WTC11 (cell line): ENCODE measurements around the gene AGR2. TPM values are rescaled to one million over a fixed set of nuclear protein-coding genes. Genes with fewer than 3 reads are reported as not detected.

ENCODE experiments used
- ATAC-seq: fragments of 200-7000 bp; cut with Tn5 transposase; 2 replicates; pipeline ENCODE4 v1.10.0; 2021; ENCODE audit warnings: mild to moderate bottlenecking, moderate library complexity
- CTCF ChIA-PET: fragments of 300-600 bp; sonication (Branson Sonifier 250); formaldehyde crosslinking; loops from one replicate; lab custom pipeline; 2021; ENCODE audit warnings: antibody characterized with exemption; lab: Charles Lee
- POLR2A ChIA-PET: fragments of 350-600 bp; sonication (Branson Sonifier 250); formaldehyde crosslinking; loops from one replicate; lab custom pipeline; 2021; ENCODE audit warnings: antibody characterized with exemption; lab: Charles Lee
- DNase-seq: peaks from one replicate; pipeline ENCODE4 v3.0.0; 2021; ENCODE audit warnings: low spot score
- H3K27ac Mint-ChIP-seq: 2 replicates; pipeline ENCODE4 v1.8.0; 2021; ENCODE audit warnings: mixed read lengths
- H3K27me3 Mint-ChIP-seq: 2 replicates; pipeline ENCODE4 v1.8.0; 2021; ENCODE audit warnings: low read depth, mild to moderate bottlenecking, moderate library complexity, mixed read lengths
- H3K36me3 Mint-ChIP-seq: 2 replicates; pipeline ENCODE4 v1.8.0; 2021; ENCODE audit warnings: mixed read lengths
- H3K4me1 Mint-ChIP-seq: 2 replicates; pipeline ENCODE4 v1.8.0; 2022; ENCODE audit warnings: mixed read lengths
- H3K4me3 Mint-ChIP-seq: 2 replicates; pipeline ENCODE4 v1.8.0; 2021; ENCODE audit warnings: mild to moderate bottlenecking, moderate library complexity, mixed read lengths
- H3K9me3 Mint-ChIP-seq: 2 replicates; pipeline ENCODE4 v1.8.0; 2021; ENCODE audit warnings: mixed read lengths
- ATF1 ChIP-seq: sonication (generic); formaldehyde crosslinking; IDR thresholded peaks from 2 replicates; pipeline ENCODE4 v1.8.1; 2023; ENCODE audit warnings: mild to moderate bottlenecking, moderate library complexity, missing genetic modification reagents
- CREM ChIP-seq: sonication (generic); formaldehyde crosslinking; IDR thresholded peaks from 2 replicates; pipeline ENCODE4 v1.8.1; 2022; ENCODE audit warnings: mild to moderate bottlenecking, missing genetic modification reagents, moderate library complexity
- FOXJ3 ChIP-seq: sonication (generic); formaldehyde crosslinking; IDR thresholded peaks from 2 replicates; pipeline ENCODE4 v1.9.0; 2021; ENCODE audit warnings: missing genetic modification reagents, mild to moderate bottlenecking, borderline replicate concordance
- FOXP1 ChIP-seq: sonication (generic); formaldehyde crosslinking; IDR thresholded peaks from 2 replicates; pipeline ENCODE4 v1.8.0; 2022; ENCODE audit warnings: missing genetic modification reagents, mild to moderate bottlenecking, moderate library complexity, borderline replicate concordance
- FOXP4 ChIP-seq: sonication (generic); formaldehyde crosslinking; IDR thresholded peaks from 2 replicates; pipeline ENCODE4 v1.8.0; 2022; ENCODE audit warnings: mild to moderate bottlenecking, missing genetic modification reagents
- GABPB1 ChIP-seq: sonication (generic); formaldehyde crosslinking; IDR thresholded peaks from 2 replicates; pipeline ENCODE4 v1.8.1; 2023; ENCODE audit warnings: mild to moderate bottlenecking, missing genetic modification reagents
- GTF2I ChIP-seq: fragments of 250-450 bp; sonication (Bioruptor Pico); conservative IDR thresholded peaks from 2 replicates; pipeline ENCODE4 v1.4.0; 2021; ENCODE audit warnings: mild to moderate bottlenecking
- IRF1 ChIP-seq: sonication (generic); formaldehyde crosslinking; IDR thresholded peaks from 2 replicates; pipeline ENCODE4 v1.8.0; 2023; ENCODE audit warnings: missing genetic modification reagents
- JAZF1 ChIP-seq: fragments of 250-450 bp; sonication (Bioruptor Pico); IDR thresholded peaks from 2 replicates; pipeline ENCODE4 v1.9.0; 2021; ENCODE audit warnings: moderate library complexity, mild to moderate bottlenecking, inconsistent platforms
- KAT7 ChIP-seq: sonication (generic); formaldehyde crosslinking; IDR thresholded peaks from 2 replicates; pipeline ENCODE4 v1.8.1; 2023; ENCODE audit warnings: missing genetic modification reagents, mild to moderate bottlenecking, borderline replicate concordance
- MLX ChIP-seq: sonication (generic); formaldehyde crosslinking; IDR thresholded peaks from 2 replicates; pipeline ENCODE4 v1.8.1; 2023; ENCODE audit warnings: mild to moderate bottlenecking, missing genetic modification reagents, moderate library complexity
- MYBL2 ChIP-seq: sonication (generic); formaldehyde crosslinking; IDR thresholded peaks from 2 replicates; pipeline ENCODE4 v1.8.1; 2023; ENCODE audit warnings: mild to moderate bottlenecking, moderate library complexity, missing genetic modification reagents
- SOX15 ChIP-seq: fragments of 250-450 bp; sonication (Bioruptor Pico); IDR thresholded peaks from 2 replicates; pipeline ENCODE4 v1.9.0; 2021; ENCODE audit warnings: mild to moderate bottlenecking
- TCF7 ChIP-seq: sonication (generic); formaldehyde crosslinking; IDR thresholded peaks from 2 replicates; pipeline ENCODE4 v1.8.0; 2022; ENCODE audit warnings: mild to moderate bottlenecking, low read depth, missing genetic modification reagents, moderate library complexity
- ZBTB43 ChIP-seq: sonication (generic); formaldehyde crosslinking; IDR thresholded peaks from 2 replicates; pipeline ENCODE4 v1.8.1; 2023; ENCODE audit warnings: mild to moderate bottlenecking, missing genetic modification reagents
- total RNA-seq: library from RNA; stranded (reverse); gene quantifications from 3 replicates; pipeline ENCODE4 v1.2.3, GENCODE V29; 2021
- TF ChIP-seq, protein P1 (sequence below): sonication (generic); formaldehyde crosslinking; IDR thresholded peaks from 2 replicates; pipeline ENCODE4 v1.8.1; 2023; ENCODE audit warnings: mild to moderate bottlenecking, moderate library complexity, missing genetic modification reagents

AGR2 gene
- total RNA-seq, 1 experiment from 2014 or later, result 1.6 TPM

GRCh38 chr7:16774294-16774693 lies 30.5 kb downstream of the AGR2 start:
- no peaks in the 10 kb centered on the region for H3K27me3 Mint-ChIP-seq
- H3K36me3 Mint-ChIP-seq, result no peaks in the 10 kb centered on the region
- peaks cover 40% of the 10 kb centered on the region for H3K4me1 Mint-ChIP-seq
- DNase-seq, result no peak
- no peak overlapping the region for H3K27ac Mint-ChIP-seq
- no peaks in the 10 kb centered on the region for H3K9me3 Mint-ChIP-seq
- ATAC-seq, result no peak
- CTCF ChIA-PET, result interaction anchor here (2.3 kb wide), 1 partner anchor 27 kb away, joined by 7 read pairs; no protein-coding TSS in a partner anchor
- POLR2A ChIA-PET, result no interaction called here
- H3K4me3 Mint-ChIP-seq, result no peak overlapping the region
- no peak for TF ChIP-seq ATF1
- no peak for TF ChIP-seq FOXP1
- no peak for TF ChIP-seq SOX15
- no peak for TF ChIP-seq MLX (CRISPR knock-in tag)
- no peak for TF ChIP-seq JAZF1 (CRISPR knock-in tag)
- no peak for TF ChIP-seq FOXP4
- no peak for TF ChIP-seq GABPB1
- no peak for TF ChIP-seq ZBTB43

GRCh38 chr7:16773884-16774283 lies 30.9 kb downstream of the AGR2 start:
- H3K4me3 Mint-ChIP-seq, result no peak overlapping the region
- CTCF ChIA-PET, result interaction anchor here (2.3 kb wide), 1 partner anchor 27 kb away, joined by 7 read pairs; no protein-coding TSS in a partner anchor
- no peaks in the 10 kb centered on the region for H3K36me3 Mint-ChIP-seq
- no peak for DNase-seq
- POLR2A ChIA-PET, result no interaction called here
- no peak for TF ChIP-seq FOXP4
- TF ChIP-seq FOXJ3 (CRISPR knock-in tag), result no peak
- TF ChIP-seq ZBTB43, result no peak
- TF ChIP-seq ATF1, result no peak
- TF ChIP-seq GTF2I (CRISPR knock-in tag), result no peak
- no peak for TF ChIP-seq CREM
- no peak for TF ChIP-seq IRF1 (CRISPR knock-in tag)
- TF ChIP-seq TCF7, result no peak
- no peak for TF ChIP-seq MYBL2 (CRISPR knock-in tag)
- no peak for TF ChIP-seq KAT7 (CRISPR knock-in tag)
- TF ChIP-seq, protein P1, sequence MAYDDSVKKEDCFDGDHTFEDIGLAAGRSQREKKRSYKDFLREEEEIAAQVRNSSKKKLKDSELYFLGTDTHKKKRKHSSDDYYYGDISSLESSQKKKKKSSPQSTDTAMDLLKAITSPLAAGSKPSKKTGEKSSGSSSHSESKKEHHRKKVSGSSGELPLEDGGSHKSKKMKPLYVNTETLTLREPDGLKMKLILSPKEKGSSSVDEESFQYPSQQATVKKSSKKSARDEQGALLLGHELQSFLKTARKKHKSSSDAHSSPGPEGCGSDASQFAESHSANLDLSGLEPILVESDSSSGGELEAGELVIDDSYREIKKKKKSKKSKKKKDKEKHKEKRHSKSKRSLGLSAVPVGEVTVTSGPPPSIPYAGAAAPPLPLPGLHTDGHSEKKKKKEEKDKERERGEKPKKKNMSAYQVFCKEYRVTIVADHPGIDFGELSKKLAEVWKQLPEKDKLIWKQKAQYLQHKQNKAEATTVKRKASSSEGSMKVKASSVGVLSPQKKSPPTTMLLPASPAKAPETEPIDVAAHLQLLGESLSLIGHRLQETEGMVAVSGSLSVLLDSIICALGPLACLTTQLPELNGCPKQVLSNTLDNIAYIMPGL (CRISPR knock-in tag), result no peak
- H3K27me3 Mint-ChIP-seq, result no peaks in the 10 kb centered on the region
- no peaks in the 10 kb centered on the region for H3K9me3 Mint-ChIP-seq
- peaks cover 37% of the 10 kb centered on the region for H3K4me1 Mint-ChIP-seq
- ATAC-seq, result no peak
- H3K27ac Mint-ChIP-seq, result no peak overlapping the region
